NCI-H2029 treated with DMSO at 0.1 percent for 48 hours (cell line): ENCODE measurements around the gene TSPAN6.

Experiments used
- DNase-seq: peaks from one replicate; lab custom pipeline; 2025; lab: John Stamatoyannopoulos, UW

TSPAN6 gene

DNA sequence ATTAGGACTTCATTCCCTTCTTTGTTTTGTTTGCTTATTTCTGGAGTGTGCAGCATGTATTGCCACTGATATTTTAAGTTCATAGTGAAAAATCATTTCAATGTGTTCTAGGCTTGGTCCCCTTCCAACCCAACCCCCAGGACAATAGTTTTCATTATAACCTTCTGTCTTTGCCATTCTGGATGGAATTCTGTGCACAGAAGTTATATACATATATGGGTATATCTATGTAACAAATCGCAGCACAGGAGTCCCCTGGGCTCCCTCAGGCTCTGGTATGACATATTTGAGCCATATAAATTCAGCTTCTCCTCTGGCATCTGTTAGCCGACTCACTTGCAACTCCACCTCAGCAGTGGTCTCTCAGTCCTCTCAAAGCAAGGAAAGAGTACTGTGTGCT is 52.0 kb downstream of the TSPAN6 start, which contains the start of gene TNMD:
Gene TNMD, plus strand, starts transcription at position 326 of the 400 bp plus-strand sequence. CDS start 83 bp downstream, outside the sequence.
- DNase-seq, result no peak
